Activated naive CD8-positive, alpha-beta T cell treated with anti-CD3 and anti-CD28 coated beads, Interleukin-2, amount 10 ng/mL, durations not matched to agents 7 days and 5 days (primary cell): ENCODE data around the gene TET1. TPM values are rescaled to one million over a fixed set of nuclear protein-coding genes. Genes with fewer than 3 reads are reported as not detected.
A peak's percentile ranks its signal among the peaks of the same experiment; 100 is the strongest.
"Not testable (repeated sequence)": the region's sequence is repeated elsewhere in the genome, so short reads cannot be mapped to it uniquely, and the experiment has no call there.

ENCODE experiments used
- ATAC-seq: fragments of 150-1000 bp; cut with Tn5 transposase; one replicate; pipeline ENCODE4 v1.10.0; 2021; ENCODE audit warnings: low read depth, moderate library complexity
- POLR2A ChIA-PET: fragments of 350-600 bp; sonication (Branson Sonifier 250); formaldehyde crosslinking; loops from one replicate; lab custom pipeline; 2021; ENCODE audit warnings: antibody characterized with exemption; lab: Charles Lee
- DNase-seq: peaks from one replicate; pipeline ENCODE4 v3.0.0; 2021
- H3K27ac Mint-ChIP-seq: one replicate; pipeline ENCODE4 v1.8.0; 2022; ENCODE audit warnings: mild to moderate bottlenecking, mixed read lengths
- H3K27me3 Mint-ChIP-seq: one replicate; pipeline ENCODE4 v1.8.0; 2022; ENCODE audit warnings: mild to moderate bottlenecking, moderate library complexity, mixed read lengths
- H3K36me3 Mint-ChIP-seq: one replicate; pipeline ENCODE4 v1.8.0; 2021; ENCODE audit warnings: mild to moderate bottlenecking, mixed read lengths
- H3K4me1 Mint-ChIP-seq: one replicate; pipeline ENCODE4 v1.8.0; 2021; ENCODE audit warnings: mixed read lengths
- H3K4me3 Mint-ChIP-seq: one replicate; pipeline ENCODE4 v1.8.0; 2022; ENCODE audit warnings: mild to moderate bottlenecking, moderate library complexity, mixed read lengths
- H3K9me3 Mint-ChIP-seq: one replicate; pipeline ENCODE4 v1.8.0; 2021; ENCODE audit warnings: mixed read lengths
- total RNA-seq, 2 experiments: library from RNA; stranded (reverse); gene quantifications; one replicate each; pipeline ENCODE4 v1.2.3, GENCODE V29; 2021

The TET1 gene
- total RNA-seq, 2 experiments from 2014 or later = 3.8 to 4.1 TPM

DNA sequence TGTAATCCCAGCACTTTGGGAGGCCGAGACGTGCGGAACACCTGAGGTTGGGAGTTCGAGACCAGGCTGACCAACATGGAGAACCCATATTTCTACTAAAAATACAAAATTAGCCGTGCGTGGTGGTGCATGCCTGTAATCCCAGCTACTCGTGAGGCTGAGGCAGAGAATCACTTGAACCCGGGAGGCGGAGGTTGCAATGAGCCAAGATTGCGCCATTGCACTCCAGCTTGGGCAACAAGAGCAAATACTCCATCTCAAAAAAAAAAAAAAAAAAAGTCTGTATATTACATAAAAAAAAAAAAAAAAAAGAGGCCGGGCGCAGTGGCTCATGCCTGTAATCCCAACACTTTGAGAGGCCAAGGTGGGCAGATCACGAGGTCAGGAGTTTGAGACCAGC is 152.9 kb downstream of the TET1 start:
- H3K4me1 Mint-ChIP-seq, H3K4me3 Mint-ChIP-seq, H3K27me3 Mint-ChIP-seq, H3K36me3 Mint-ChIP-seq, DNase-seq, H3K9me3 Mint-ChIP-seq, H3K27ac Mint-ChIP-seq, ATAC-seq, POLR2A ChIA-PET: not testable (repeated sequence)

DNA sequence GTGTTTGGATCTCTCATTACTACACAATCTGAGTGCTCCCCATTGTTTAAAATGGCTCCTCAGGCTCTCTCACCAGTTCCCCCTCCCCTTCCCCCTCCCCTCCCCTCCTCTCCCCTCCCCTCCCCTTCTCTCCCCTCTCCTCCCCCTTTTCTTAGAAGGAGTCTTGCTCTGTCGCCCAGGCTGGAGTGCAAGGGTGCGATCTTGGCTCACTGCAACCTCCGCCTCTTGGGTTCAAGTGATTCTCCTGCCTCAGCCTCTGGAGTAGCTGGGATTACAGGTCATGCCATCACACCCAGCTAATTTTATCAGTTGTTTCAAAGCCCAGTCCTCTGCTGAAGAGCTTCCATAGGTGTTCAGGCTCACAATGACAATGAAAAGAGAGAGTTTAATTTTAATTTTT is 157.3 kb downstream of the TET1 start:
- ATAC-seq (no peak), DNase-seq (no peak)
- Mint-ChIP-seq H3K36me3 (peaks cover 3% of the 10 kb centered on the region), H3K4me1 (peaks cover 5% of the 10 kb centered on the region), H3K9me3 (no peaks in the 10 kb centered on the region), H3K27me3 (peaks cover 2% of the 10 kb centered on the region), H3K27ac (no peak overlapping the region), H3K4me3 (no peak overlapping the region)
- POLR2A ChIA-PET = no interaction called here

DNA sequence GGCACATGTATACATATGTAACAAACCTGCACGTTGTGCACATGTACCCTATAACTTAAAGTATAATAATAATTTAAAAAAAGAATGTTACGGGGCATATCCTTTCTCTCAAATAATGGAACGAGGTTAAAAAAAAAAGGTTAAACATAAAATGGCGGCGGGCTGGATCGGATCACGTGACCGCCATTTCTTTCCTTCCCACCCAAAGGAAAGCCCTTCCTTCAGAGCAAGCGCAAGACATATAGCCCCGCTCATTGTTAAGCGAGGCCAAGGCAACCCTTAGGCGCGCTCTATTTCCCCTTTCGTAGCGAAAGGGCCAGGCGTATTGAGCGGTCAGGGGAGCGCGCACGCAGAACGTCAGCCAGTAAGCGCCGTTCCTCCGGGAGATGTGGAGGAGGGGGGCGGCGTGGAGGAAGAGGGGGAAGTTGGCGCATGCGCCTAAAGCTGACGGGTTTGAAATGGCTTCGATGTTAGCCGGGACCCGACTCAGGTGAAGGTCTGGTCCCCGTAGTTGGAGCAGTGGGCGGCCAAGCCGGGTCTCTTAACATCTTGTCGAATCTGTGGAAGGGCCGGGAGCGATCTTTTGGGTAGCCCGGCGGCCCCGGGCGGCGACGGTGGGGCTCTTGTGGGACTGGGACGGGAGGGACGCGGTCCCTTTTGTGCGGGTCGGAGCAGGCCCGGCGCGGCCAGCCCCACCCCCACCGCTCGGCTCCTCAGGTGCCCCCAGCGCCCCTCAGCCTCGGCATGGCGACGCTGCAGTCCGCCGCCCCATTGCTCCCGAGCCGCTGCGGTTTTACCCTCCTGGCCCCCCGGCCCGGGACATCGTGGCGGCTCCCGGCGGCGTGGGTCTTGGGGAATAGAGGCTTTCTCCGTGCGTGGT is 160.9 kb downstream of the TET1 start, which contains the start of gene CCAR1:
CCAR1 (plus strand) TSS at position 447 of the 880 bp plus-strand sequence. CDS start 1,266 bp downstream, outside the sequence.
- peaks cover 2% of the 10 kb centered on the region for H3K27me3 Mint-ChIP-seq
- peaks cover 6% of the 10 kb centered on the region for H3K36me3 Mint-ChIP-seq
- peak within 1 kb of the TSS; percentile 95 for H3K27ac Mint-ChIP-seq
- H3K4me3 Mint-ChIP-seq = peak within 1 kb of the TSS; percentile 99
- ATAC-seq (peak; percentile 100), DNase-seq (peak; percentile 92)
- peaks cover 8% of the 10 kb centered on the region for H3K4me1 Mint-ChIP-seq
- POLR2A ChIA-PET = interaction anchor here (0.5 to 1.6 kb wide), 10 partner anchors 9 to 389 kb away, joined by 3 to 7 read pairs (median 4); partner anchors contain the start of genes DNA2, HNRNPH3, PBLD and STOX1
- H3K9me3 Mint-ChIP-seq = no peaks in the 10 kb centered on the region

DNA sequence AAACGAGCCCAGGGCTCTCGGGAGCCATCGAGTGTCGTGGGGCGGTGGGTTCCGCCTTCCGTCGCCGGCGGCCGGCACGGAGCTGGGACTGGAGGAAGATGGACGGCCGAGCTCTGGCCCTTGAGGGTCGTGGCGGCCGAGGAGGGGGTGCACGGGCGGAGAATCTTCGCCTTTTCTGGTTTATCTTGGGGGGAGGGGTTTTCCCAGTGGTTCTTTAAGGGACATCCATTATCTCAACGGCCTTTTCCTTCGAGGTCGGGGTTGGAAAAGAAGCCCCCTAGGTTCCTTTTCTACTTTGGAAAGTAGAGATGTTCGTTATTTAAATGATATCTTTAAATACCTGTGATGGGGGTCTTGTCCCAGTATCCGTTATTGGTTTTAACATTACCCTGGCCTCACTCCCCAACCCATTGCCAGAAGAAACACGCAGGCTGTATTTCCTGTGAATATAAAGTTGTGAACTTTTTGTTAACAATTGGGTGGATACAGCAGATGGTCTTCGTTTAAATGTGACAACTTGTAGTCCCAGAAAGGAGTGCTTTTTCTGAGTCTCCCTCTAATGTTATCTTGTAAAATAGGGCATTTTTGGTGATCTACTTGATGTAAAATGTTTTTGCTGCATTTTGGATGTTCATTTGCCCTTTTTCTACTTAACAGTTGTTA is 161.7 kb downstream of the TET1 start:
- peak overlapping the region; percentile 88 for H3K27ac Mint-ChIP-seq
- H3K9me3 Mint-ChIP-seq = no peaks in the 10 kb centered on the region
- DNase-seq (no peak), ATAC-seq (no peak)
- H3K36me3 Mint-ChIP-seq = peaks cover 9% of the 10 kb centered on the region
- peak overlapping the region; percentile 99 for H3K4me3 Mint-ChIP-seq
- H3K27me3 Mint-ChIP-seq = peaks cover 2% of the 10 kb centered on the region
- POLR2A ChIA-PET = interaction anchor here (0.5 to 1.6 kb wide), 10 partner anchors 9 to 390 kb away, joined by 3 to 7 read pairs (median 4); partner anchors contain the start of genes DNA2, HNRNPH3, PBLD and STOX1
- peaks cover 12% of the 10 kb centered on the region for H3K4me1 Mint-ChIP-seq

DNA sequence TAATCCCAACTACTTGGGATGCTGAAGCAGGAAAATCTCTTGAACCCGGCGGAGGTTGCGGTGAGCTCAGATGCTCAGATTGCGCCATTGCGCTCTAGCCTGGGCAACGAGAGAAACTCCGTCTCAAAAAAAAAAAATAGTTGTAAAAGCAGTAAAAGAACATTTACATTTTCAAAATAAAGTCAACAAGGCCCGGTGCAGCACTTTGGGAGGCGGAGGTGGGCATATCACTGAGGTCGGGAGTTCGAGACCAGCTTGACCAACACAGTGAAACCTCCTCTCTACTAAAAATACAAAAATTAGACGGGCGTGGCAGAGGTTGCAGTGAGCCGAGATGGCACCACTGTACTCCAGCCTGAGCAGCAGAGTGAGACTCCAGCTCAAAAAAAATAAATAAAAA is 164.9 kb downstream of the TET1 start:
- DNase-seq = no peak
- Mint-ChIP-seq H3K36me3 (peaks cover 17% of the 10 kb centered on the region), H3K9me3 (no peaks in the 10 kb centered on the region), H3K4me3 (no peak overlapping the region), H3K27ac (no peak overlapping the region), H3K4me1 (peaks cover 18% of the 10 kb centered on the region), H3K27me3 (no peaks in the 10 kb centered on the region)
- POLR2A ChIA-PET = interaction anchor here (0.7 kb wide), 1 partner anchor 176 kb away, joined by 3 read pairs; the partner anchor contains the start of gene DDX50
- ATAC-seq = no peak

DNA sequence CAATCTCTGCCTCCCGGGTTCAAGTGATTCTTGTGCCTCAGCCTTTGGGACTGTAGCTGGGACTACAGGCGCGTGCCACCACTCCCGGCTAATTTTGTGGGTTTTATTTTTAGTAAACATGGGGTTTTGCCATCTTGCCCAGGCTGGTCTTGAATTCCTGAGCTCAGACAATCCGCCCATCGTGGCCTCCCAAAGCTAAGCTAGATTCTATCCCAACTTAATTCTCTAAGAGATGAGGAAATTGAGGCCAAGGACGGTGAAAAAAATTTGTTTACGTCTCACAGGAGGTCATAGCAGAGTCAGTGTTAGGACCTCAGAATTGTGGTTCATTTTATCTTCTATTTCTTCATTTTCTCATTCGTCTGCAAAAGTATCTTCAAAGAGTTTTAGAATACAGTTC is 167.0 kb downstream of the TET1 start:
- H3K27ac Mint-ChIP-seq = no peak overlapping the region
- no peak for ATAC-seq
- no peak for DNase-seq
- no peak overlapping the region for H3K4me3 Mint-ChIP-seq
- H3K36me3 Mint-ChIP-seq = peaks cover 18% of the 10 kb centered on the region
- POLR2A ChIA-PET = no interaction called here
- no peaks in the 10 kb centered on the region for H3K9me3 Mint-ChIP-seq
- no peaks in the 10 kb centered on the region for H3K27me3 Mint-ChIP-seq
- H3K4me1 Mint-ChIP-seq = peaks cover 17% of the 10 kb centered on the region

DNA sequence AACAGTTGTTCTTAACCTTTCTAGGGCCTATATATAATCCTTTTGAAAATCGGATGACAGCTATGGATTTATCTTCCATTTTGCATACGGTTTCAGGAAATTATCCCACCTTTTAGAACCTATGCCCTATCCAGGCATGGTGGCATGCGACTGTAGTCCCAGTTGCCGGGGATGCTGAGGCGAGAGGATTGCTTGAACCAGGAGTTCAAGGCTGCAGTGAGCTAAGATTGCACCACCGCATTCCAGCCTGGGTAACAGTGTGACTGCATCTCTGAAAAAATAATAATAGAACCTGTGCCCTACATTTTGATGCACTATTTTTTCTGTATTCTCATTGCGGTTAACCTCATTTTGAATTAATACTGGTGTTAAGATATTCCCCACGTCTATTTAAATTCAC is 172.5 kb downstream of the TET1 start:
- peaks cover 13% of the 10 kb centered on the region for H3K4me1 Mint-ChIP-seq
- no peak overlapping the region for H3K27ac Mint-ChIP-seq
- no peak for DNase-seq
- no peak overlapping the region for H3K4me3 Mint-ChIP-seq
- no peaks in the 10 kb centered on the region for H3K27me3 Mint-ChIP-seq
- peaks cover 21% of the 10 kb centered on the region for H3K36me3 Mint-ChIP-seq
- H3K9me3 Mint-ChIP-seq = no peaks in the 10 kb centered on the region
- no peak for ATAC-seq
- POLR2A ChIA-PET = no interaction called here

DNA sequence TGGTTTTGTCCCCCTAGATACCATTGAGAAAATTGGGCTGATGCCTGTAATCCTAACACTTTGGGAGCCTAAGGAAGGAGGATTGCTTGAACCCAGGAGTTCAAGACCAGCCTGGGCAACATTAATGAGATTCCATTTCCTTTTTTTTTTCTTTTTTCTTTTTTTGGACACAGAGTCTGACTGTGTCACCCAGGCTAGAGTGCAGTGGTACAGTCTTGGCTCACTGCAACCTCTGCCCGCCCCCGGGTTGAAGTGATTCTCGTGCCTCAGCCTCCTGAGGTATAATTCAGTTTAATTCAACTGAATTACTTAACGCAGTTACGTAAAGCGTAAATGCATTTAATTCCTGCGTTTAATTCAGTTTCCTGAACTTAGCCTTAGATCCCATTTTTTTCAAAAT is 174.2 kb downstream of the TET1 start:
- ATAC-seq (no peak), DNase-seq (no peak)
- H3K36me3 Mint-ChIP-seq = peaks cover 23% of the 10 kb centered on the region
- H3K4me3 Mint-ChIP-seq = no peak overlapping the region
- POLR2A ChIA-PET = interaction anchor here (1.3 kb wide), 1 partner anchor 13 kb away, joined by 3 read pairs; the partner anchor contains the start of gene CCAR1
- H3K27ac Mint-ChIP-seq = no peak overlapping the region
- no peaks in the 10 kb centered on the region for H3K9me3 Mint-ChIP-seq
- peaks cover 13% of the 10 kb centered on the region for H3K4me1 Mint-ChIP-seq
- no peaks in the 10 kb centered on the region for H3K27me3 Mint-ChIP-seq

DNA sequence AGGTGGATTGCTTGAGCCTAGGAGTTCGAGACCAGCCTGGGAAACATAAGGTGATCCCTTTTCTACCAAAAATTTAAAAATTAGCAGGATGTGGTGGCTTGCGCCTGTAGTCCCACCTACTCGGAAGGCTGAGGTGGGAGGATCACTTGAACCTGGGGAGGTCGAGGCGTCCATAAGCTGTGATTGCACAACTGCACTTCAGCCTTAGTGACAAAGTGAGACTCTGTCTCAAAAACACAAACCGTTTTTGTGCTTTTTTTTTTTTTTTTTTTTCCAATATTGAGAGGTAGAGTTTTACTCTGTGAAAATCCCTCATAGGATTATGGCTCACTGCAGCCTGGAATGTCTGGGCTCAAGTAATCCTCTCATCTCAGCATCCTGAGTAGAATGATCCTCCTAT is 175.0 kb downstream of the TET1 start:
- Mint-ChIP-seq H3K27me3 (no peaks in the 10 kb centered on the region), H3K36me3 (peaks cover 25% of the 10 kb centered on the region), H3K4me3 (no peak overlapping the region), H3K4me1 (peaks cover 12% of the 10 kb centered on the region), H3K27ac (no peak overlapping the region), H3K9me3 (no peaks in the 10 kb centered on the region)
- ATAC-seq = no peak
- POLR2A ChIA-PET = interaction anchor here (0.7 kb wide), 1 partner anchor 205 kb away, joined by 3 read pairs; no protein-coding TSS in a partner anchor
- DNase-seq = no peak

DNA sequence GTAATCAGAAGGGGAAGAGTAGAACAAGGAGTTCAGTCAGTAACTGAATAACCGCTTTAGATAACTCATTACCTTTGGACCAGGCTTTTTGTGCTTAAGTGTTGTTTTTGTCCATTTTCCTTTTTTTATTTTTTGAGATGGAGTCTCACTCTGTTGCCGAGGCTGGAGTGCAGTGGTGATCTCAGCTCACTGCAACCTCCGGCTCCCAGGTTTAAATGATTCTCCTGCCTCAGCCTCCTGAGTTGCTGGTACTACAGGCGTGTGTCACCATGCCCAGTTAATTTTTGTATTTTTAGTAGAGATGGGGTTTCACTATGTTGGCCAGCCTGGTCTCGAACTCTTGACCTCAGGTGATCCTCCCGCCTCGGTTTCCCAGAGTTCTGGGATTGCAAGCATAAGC is 175.6 kb downstream of the TET1 start:
- H3K27me3 Mint-ChIP-seq, DNase-seq, POLR2A ChIA-PET, ATAC-seq, H3K9me3 Mint-ChIP-seq, H3K27ac Mint-ChIP-seq, H3K4me3 Mint-ChIP-seq: not testable (repeated sequence)
- Mint-ChIP-seq H3K36me3 (peaks cover 25% of the 10 kb centered on the region), H3K4me1 (peaks cover 12% of the 10 kb centered on the region)

DNA sequence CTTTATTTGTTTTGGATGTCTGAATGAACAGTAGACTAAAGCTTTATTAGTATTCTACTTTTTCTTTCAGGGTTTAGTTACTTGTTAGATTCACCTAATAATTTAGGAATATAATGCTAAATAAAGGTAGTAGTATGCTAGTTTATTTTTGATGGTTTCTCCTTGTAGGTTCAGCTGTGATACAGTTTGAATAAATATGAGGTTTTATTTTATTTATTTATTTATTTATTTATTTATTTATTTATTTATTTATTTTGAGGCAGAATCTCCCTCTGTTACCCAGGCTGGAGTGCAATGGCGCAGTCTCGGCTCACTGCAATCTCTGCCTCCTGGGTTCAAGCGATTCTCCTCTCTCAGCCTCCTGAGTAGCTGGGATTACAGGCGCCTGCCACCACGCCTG is 180.5 kb downstream of the TET1 start:
- H3K27me3 Mint-ChIP-seq, H3K27ac Mint-ChIP-seq, DNase-seq, H3K9me3 Mint-ChIP-seq, H3K4me3 Mint-ChIP-seq, POLR2A ChIA-PET, ATAC-seq, H3K4me1 Mint-ChIP-seq: not testable (repeated sequence)
- H3K36me3 Mint-ChIP-seq = peaks cover 15% of the 10 kb centered on the region

DNA sequence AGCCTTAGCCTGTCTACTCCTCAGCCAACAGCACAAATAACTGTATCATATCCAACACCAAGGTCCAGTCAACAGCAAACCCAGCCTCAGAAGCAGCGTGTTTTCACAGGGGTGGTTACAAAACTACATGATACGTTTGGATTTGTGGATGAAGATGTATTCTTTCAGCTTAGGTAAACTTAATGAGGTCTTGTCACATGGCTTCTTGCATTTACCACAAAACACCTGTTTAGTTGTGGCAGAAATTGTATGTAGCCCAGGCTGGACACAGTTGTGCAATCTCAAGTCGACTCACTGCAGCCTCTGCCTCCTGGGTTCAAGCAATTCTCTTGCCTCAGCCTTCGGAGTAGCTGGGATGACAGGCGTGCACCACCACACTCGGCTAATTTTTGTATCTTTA is 182.3 kb downstream of the TET1 start:
- Mint-ChIP-seq H3K27ac (no peak overlapping the region), H3K27me3 (no peaks in the 10 kb centered on the region), H3K4me3 (no peak overlapping the region), H3K4me1 (peaks cover 3% of the 10 kb centered on the region), H3K9me3 (no peaks in the 10 kb centered on the region), H3K36me3 (peaks cover 13% of the 10 kb centered on the region)
- POLR2A ChIA-PET = no interaction called here
- ATAC-seq (no peak), DNase-seq (no peak)
